K562 (cell line): ENCODE data around the gene OR7G3. TPM values are rescaled to one million over a fixed set of nuclear protein-coding genes. Genes with fewer than 3 reads are reported as not detected.

Source experiments
- ATAC-seq: fragments of 200-7000 bp; cut with Tn5 transposase; 3 replicates; pipeline ENCODE4 v1.9.1; 2020; ENCODE audit warnings: moderate library complexity
- BruUV-seq: library from RNA; stranded (reverse); fragments of 400-500 nt; replicated peaks from 2 replicates; lab custom pipeline; 2021; lab: Mats Ljungman, UMichigan
- CTCF ChIA-PET: fragments of 300-600 bp; formaldehyde crosslinking; extraction: SDS; loops from one replicate; lab custom pipeline; 2021; ENCODE audit warnings: low intra/inter-chr PET ratio; lab: Yijun Ruan, JAX
- POLR2A ChIA-PET: fragments of 300-600, 350-650 bp; sonication (Branson Sonifier 250); formaldehyde crosslinking; extraction: SDS; loops from one replicate; lab custom pipeline; 2021; ENCODE audit warnings: antibody characterized with exemption, inconsistent platforms; lab: Yijun Ruan, JAX
- DNase-seq, 4 experiments: peaks; one replicate each; pipeline versions ENCODE4 v3.0.0 to v3.0.0-alpha.2; 2011 to 2018; ENCODE audit warnings: low spot score in 3 of 4, mixed read lengths in 3 of 4; ENCODE audit errors: extremely low read depth in 1 of 4
- FAIRE-seq: peaks from 2 replicates; lab custom pipeline; 2011; peaks lifted over from hg19 to GRCh38; lab: Jason Lieb, UNC
- H2AFZ ChIP-seq: 2 replicates; pipeline ENCODE4 v1.6.0; 2011; ENCODE audit warnings: low read depth, low read length, control low read depth, inconsistent platforms
- H3K27ac ChIP-seq: fragments of 200-600 bp; 3 replicates; pipeline ENCODE4 v1.8.0; 2011; ENCODE audit warnings: low read depth, mild to moderate bottlenecking, control low read depth, inconsistent platforms, low read length, moderate library complexity, mixed read lengths; ENCODE audit errors: extremely low read depth
- H3K27me3 ChIP-seq, 2 experiments: fragments of 300-600 bp in 1 of 2; 2 replicates in 1 of 2; 3 replicates in 1 of 2; pipeline versions ENCODE4 v1.6.0 to v1.8.0; 2011; ENCODE audit warnings: inconsistent platforms in 2 of 2, low read length in 2 of 2, mild to moderate bottlenecking in 1 of 2, mixed read lengths in 1 of 2, moderate library complexity in 1 of 2; ENCODE audit not compliant: control insufficient read depth in 2 of 2, insufficient read depth in 2 of 2
- H3K36me3 ChIP-seq: fragments of 300-600 bp; 3 replicates; pipeline ENCODE4 v1.8.0; 2011; ENCODE audit warnings: mild to moderate bottlenecking, low read length, inconsistent platforms; ENCODE audit not compliant: control insufficient read depth, insufficient read depth
- H3K4me1 ChIP-seq, 2 experiments: fragments of 200-600 bp in 1 of 2; replicated peaks in 1 of 2; 2 replicates in 1 of 2; 3 replicates in 1 of 2; pipeline versions ENCODE4 v1.5.1 to v1.8.0; 2011; ENCODE audit warnings: inconsistent platforms in 2 of 2, low read length in 2 of 2, mild to moderate bottlenecking in 1 of 2, mixed read lengths in 1 of 2, moderate library complexity in 1 of 2; ENCODE audit not compliant: control insufficient read depth in 2 of 2, insufficient read depth in 2 of 2
- H3K4me2 ChIP-seq: 2 replicates; pipeline ENCODE4 v1.6.1; 2011; ENCODE audit warnings: low read length, control low read depth, inconsistent platforms, mixed read lengths; ENCODE audit not compliant: insufficient read depth
- H3K4me3 ChIP-seq: fragments of 200-600 bp; sonication (generic), shearing (Covaris generic); 2 replicates; pipeline ENCODE4 v1.5.1; 2016; ENCODE audit warnings: control low read depth, inconsistent platforms
- H3K79me2 ChIP-seq: fragments of 200-600 bp; 3 replicates; pipeline ENCODE4 v1.8.0; 2011; ENCODE audit warnings: low read length, inconsistent platforms; ENCODE audit not compliant: control insufficient read depth, insufficient read depth
- H3K9ac ChIP-seq, 2 experiments: 2 replicates each; pipeline versions ENCODE4 v1.6.0 to v1.6.1; 2011; ENCODE audit warnings: low read depth in 2 of 2, low read length in 2 of 2, control low read depth in 1 of 2, inconsistent platforms in 1 of 2, mild to moderate bottlenecking in 1 of 2, mixed read lengths in 1 of 2; ENCODE audit not compliant: insufficient read depth in 1 of 2
- H3K9me1 ChIP-seq: one replicate; pipeline ENCODE4 v1.6.0; 2011; ENCODE audit warnings: inconsistent platforms, mild to moderate bottlenecking, low read length, moderate library complexity; ENCODE audit not compliant: control insufficient read depth, insufficient read depth
- H3K9me3 ChIP-seq: replicated peaks from 2 replicates; pipeline ENCODE4 v1.5.1; 2011; ENCODE audit warnings: low read depth, low read length, inconsistent platforms; ENCODE audit not compliant: control insufficient read depth, insufficient read depth
- H4K20me1 ChIP-seq: replicated peaks from 2 replicates; pipeline ENCODE4 v1.6.1; 2011; ENCODE audit warnings: low read length, inconsistent platforms, mixed read lengths; ENCODE audit not compliant: control insufficient read depth, insufficient read depth
- CC2D1A ChIP-seq: fragments of 450-650 bp; IDR thresholded peaks from 2 replicates; pipeline ENCODE4 v1.6.1; 2017; ENCODE audit warnings: mild to moderate bottlenecking
- CREB5 ChIP-seq: fragments of 250-450 bp; sonication (Bioruptor Pico); IDR thresholded peaks from 2 replicates; pipeline ENCODE4 v1.5.0; 2020; ENCODE audit warnings: mild to moderate bottlenecking
- SMARCB1 ChIP-seq: IDR thresholded peaks from 2 replicates; pipeline ENCODE4 v1.6.1; 2011; ENCODE audit warnings: improper control_type of control experiment, low read depth; ENCODE audit not compliant: insufficient read length
- STAT5B ChIP-seq: fragments of 250-450 bp; sonication (Bioruptor Pico); IDR thresholded peaks from 2 replicates; pipeline ENCODE4 v1.8.0; 2021; ENCODE audit warnings: mild to moderate bottlenecking, inconsistent platforms
- TCF15 ChIP-seq: fragments of 250-450 bp; sonication (Bioruptor Pico); IDR thresholded peaks from 2 replicates; pipeline ENCODE4 v1.8.0; 2022; ENCODE audit warnings: moderate library complexity, mild to moderate bottlenecking, inconsistent platforms
- USF2 ChIP-seq: sonication (generic); formaldehyde crosslinking; IDR thresholded peaks from 2 replicates; pipeline ENCODE4 v1.5.0; 2020; ENCODE audit warnings: missing genetic modification reagents
- ZFX ChIP-seq: sonication (generic); formaldehyde crosslinking; IDR thresholded peaks from 2 replicates; pipeline ENCODE4 v1.8.0; 2022; ENCODE audit warnings: mild to moderate bottlenecking, missing genetic modification reagents, moderate library complexity
- ZNF695 ChIP-seq: fragments of 450-650 bp; formaldehyde crosslinking; IDR thresholded peaks from 2 replicates; pipeline ENCODE4 v1.4.0; 2020; ENCODE audit warnings: mild to moderate bottlenecking, moderate library complexity
- WGBS: fragments of 100-300 bp; shearing (Covaris generic); methylation state at CpG from one replicate; pipeline ENCODE4 v1.1.6; 2016; ENCODE audit warnings: low coverage, mixed read lengths; ENCODE audit not compliant: insufficient coverage; ENCODE audit errors: missing lambda C conversion rate; 5-methylcytosine and 5-hydroxymethylcytosine counted together
- in situ Hi-C: fragments of 300-500 bp; cut with MboI; formaldehyde crosslinking; loops from 4 replicates; pipeline ENCODE4 v1.15.0; 2018; ENCODE audit warnings: inconsistent platforms, mixed read lengths
- intact Hi-C: fragments of 100-400 bp; cut with micrococcal nuclease; formaldehyde crosslinking; loops from 2 replicates; pipeline ENCODE4 v1.14.2; 2022
- polyA plus RNA-seq, 8 experiments: library from polyadenylated mRNA; depleted of rRNA in 4 of 8; stranded (reverse) in 5 of 8; unstranded in 3 of 8; fragments of >200 nt; fragmentation: Nextera tagmentation in 2 of 8; fragmentation: Illumina TruSeq in 1 of 8; extraction: Ambion mirVana in 2 of 8; extraction: Trizol in 1 of 8; gene quantifications; 2 replicates each; pipeline versions ENCODE4 v1.2.1 to v1.2.3, GENCODE V29; 2011 to 2014; ENCODE audit warnings: inconsistent platforms in 1 of 8, missing spikeins in 1 of 8
- total RNA-seq, 7 experiments: library from RNA; depleted of rRNA in 6 of 7; stranded (reverse); fragments of >200 nt in 6 of 7; fragmentation: Illumina TruSeq in 2 of 7; extraction: Trizol in 2 of 7; gene quantifications; 2 replicates each; pipeline versions ENCODE4 v1.2.1 to v1.2.3, GENCODE V29; 2011 to 2021; ENCODE audit warnings: low replicate concordance in 1 of 7
- TF ChIP-seq, protein P1 (sequence below), 2 experiments: fragments of 450-650 bp; formaldehyde crosslinking in 1 of 2; IDR thresholded peaks; 2 replicates each; pipeline versions ENCODE4 v1.4.0 to v1.6.1; 2014 to 2020; ENCODE audit warnings: mild to moderate bottlenecking in 2 of 2, borderline replicate concordance in 1 of 2, low read depth in 1 of 2

Gene OR7G3
- total and polyA plus RNA-seq, 9 of the 15 experiments (the other 6 are each of a cell fraction or from before 2014, with no cell fraction given) = not detected

DNA sequence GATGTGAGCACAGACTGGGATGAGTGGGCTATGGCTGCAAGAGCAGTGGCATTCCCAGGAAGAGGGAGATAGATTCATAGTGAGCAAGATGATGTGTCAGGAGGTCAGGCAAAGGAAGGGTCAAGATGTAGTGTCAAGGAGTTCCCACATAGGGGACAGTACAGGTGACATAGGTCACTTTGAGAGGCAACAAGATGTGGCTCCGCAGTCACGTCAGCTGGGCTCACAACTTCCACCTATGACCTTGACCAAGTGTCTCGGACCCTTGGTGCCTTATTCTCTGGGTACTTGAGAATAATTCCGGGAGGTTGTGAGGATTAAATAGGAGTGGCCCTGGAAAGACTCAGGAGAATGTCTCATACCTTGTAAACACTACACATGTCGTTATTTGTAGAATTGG is 23.9 kb upstream of the OR7G3 start:
- ChIA-PET POLR2A (no interaction called here), CTCF (no interaction called here)
- Histone ChIP-seq H3K4me3 (no peak overlapping the region), H3K79me2 (peaks cover 97% of the 10 kb centered on the region), H4K20me1 (no peaks in the 10 kb centered on the region), H3K9ac (no peak overlapping the region), H2AFZ (no peak overlapping the region), H3K4me1 (no peaks in the 10 kb centered on the region), H3K9me3 (peaks cover 19% of the 10 kb centered on the region), H3K36me3 (peaks cover 58% of the 10 kb centered on the region)
- WGBS = 97% methylated on average over 5 of the region's 5 CpGs
- in situ Hi-C loops = no loop called here
- FAIRE-seq (no peak), ATAC-seq (no peak), DNase-seq (no peak)
- no peak for TF ChIP-seq ZFX (CRISPR knock-in tag)
- no peak for TF ChIP-seq USF2 (CRISPR knock-in tag)
- TF ChIP-seq, protein P1, sequence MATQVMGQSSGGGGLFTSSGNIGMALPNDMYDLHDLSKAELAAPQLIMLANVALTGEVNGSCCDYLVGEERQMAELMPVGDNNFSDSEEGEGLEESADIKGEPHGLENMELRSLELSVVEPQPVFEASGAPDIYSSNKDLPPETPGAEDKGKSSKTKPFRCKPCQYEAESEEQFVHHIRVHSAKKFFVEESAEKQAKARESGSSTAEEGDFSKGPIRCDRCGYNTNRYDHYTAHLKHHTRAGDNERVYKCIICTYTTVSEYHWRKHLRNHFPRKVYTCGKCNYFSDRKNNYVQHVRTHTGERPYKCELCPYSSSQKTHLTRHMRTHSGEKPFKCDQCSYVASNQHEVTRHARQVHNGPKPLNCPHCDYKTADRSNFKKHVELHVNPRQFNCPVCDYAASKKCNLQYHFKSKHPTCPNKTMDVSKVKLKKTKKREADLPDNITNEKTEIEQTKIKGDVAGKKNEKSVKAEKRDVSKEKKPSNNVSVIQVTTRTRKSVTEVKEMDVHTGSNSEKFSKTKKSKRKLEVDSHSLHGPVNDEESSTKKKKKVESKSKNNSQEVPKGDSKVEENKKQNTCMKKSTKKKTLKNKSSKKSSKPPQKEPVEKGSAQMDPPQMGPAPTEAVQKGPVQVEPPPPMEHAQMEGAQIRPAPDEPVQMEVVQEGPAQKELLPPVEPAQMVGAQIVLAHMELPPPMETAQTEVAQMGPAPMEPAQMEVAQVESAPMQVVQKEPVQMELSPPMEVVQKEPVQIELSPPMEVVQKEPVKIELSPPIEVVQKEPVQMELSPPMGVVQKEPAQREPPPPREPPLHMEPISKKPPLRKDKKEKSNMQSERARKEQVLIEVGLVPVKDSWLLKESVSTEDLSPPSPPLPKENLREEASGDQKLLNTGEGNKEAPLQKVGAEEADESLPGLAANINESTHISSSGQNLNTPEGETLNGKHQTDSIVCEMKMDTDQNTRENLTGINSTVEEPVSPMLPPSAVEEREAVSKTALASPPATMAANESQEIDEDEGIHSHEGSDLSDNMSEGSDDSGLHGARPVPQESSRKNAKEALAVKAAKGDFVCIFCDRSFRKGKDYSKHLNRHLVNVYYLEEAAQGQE (IDR thresholded peaks at IDR 0.05; ENCODE audit: borderline replicate concordance) = no peak
- TF ChIP-seq, protein P1 (CRISPR knock-in tag; IDR thresholded peaks at IDR 0.05; ENCODE audit: low read depth) = no peak
- TF ChIP-seq CC2D1A = no peak
- no peak for TF ChIP-seq CREB5 (CRISPR knock-in tag)
- no peak for TF ChIP-seq STAT5B (CRISPR knock-in tag)
- TF ChIP-seq TCF15 (CRISPR knock-in tag) = no peak
- TF ChIP-seq ZNF695 (CRISPR knock-in tag) = no peak
- TF ChIP-seq SMARCB1 = no peak
- TF ChIP-seq, all 486 proteins: peak for 0
- Histone ChIP-seq H3K27ac (no peak overlapping the region), H3K9me1 (no peaks in the 10 kb centered on the region), H3K27me3 (no peaks in the 10 kb centered on the region), H3K4me2 (no peak overlapping the region)
- intact Hi-C loops = no loop called here
- BruUV-seq = no TSS peak
